Measurements from ENCODE around the gene CNIH4.

Gene CNIH4

GRCh38 chr1:224378855-224379631 lies 22.4 kb downstream of the CNIH4 start:
- TF ChIP-seq FOXA1 (IDR thresholded peaks at IDR 0.05), result no peak
- TF ChIP-seq BHLHE40 (IDR thresholded peaks at IDR 0.05; ENCODE audit: borderline replicate concordance), result no peak
- TF ChIP-seq LEF1 (IDR thresholded peaks at IDR 0.05; ENCODE audit: borderline replicate concordance), result no peak
- no peak for TF ChIP-seq SUZ12 (IDR thresholded peaks at IDR 0.05)
- TF ChIP-seq FOXM1 (IDR thresholded peaks at IDR 0.05; ENCODE audit: borderline replicate concordance), result no peak
- TF ChIP-seq FOXK2 (IDR thresholded peaks at IDR 0.05), result no peak
- no peak for TF ChIP-seq ELF4 (IDR thresholded peaks at IDR 0.05)
- TF ChIP-seq L3MBTL2 (conservative IDR thresholded peaks at IDR 0.05), result no peak
- DNase-seq (ENCODE audit: extremely low spot score), result no peak
- ChIA-PET CTCF (no interaction called here), POLR2A (no interaction called here)

- TF ChIP-seq, protein P1, sequence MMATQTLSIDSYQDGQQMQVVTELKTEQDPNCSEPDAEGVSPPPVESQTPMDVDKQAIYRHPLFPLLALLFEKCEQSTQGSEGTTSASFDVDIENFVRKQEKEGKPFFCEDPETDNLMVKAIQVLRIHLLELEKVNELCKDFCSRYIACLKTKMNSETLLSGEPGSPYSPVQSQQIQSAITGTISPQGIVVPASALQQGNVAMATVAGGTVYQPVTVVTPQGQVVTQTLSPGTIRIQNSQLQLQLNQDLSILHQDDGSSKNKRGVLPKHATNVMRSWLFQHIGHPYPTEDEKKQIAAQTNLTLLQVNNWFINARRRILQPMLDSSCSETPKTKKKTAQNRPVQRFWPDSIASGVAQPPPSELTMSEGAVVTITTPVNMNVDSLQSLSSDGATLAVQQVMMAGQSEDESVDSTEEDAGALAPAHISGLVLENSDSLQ (IDR thresholded peaks at IDR 0.05), result no peak
- TF ChIP-seq ELF4 (IDR thresholded peaks at IDR 0.05) (no peak), ARNT (IDR thresholded peaks at IDR 0.05) (no peak), LEF1 (IDR thresholded peaks at IDR 0.05; ENCODE audit: borderline replicate concordance) (no peak), TARDBP (IDR thresholded peaks at IDR 0.05) (no peak), HDGF (IDR thresholded peaks at IDR 0.05; ENCODE audit: borderline replicate concordance) (no peak), L3MBTL2 (conservative IDR thresholded peaks at IDR 0.05) (no peak), ZNF384 (IDR thresholded peaks at IDR 0.05) (no peak), BHLHE40 (IDR thresholded peaks at IDR 0.05; ENCODE audit: borderline replicate concordance) (no peak), SP1 (IDR thresholded peaks at IDR 0.05) (no peak), FOXA1 (IDR thresholded peaks at IDR 0.05) (no peak), NFRKB (IDR thresholded peaks at IDR 0.05) (no peak), FOXK2 (IDR thresholded peaks at IDR 0.05) (no peak)
- DNase-seq (ENCODE audit: extremely low spot score), result no peak
- ChIA-PET POLR2A (no interaction called here), CTCF (no interaction called here)
Measured at GRCh38 chr1:224380003-224380402, 23.3 kb downstream of the CNIH4 start.

DNA sequence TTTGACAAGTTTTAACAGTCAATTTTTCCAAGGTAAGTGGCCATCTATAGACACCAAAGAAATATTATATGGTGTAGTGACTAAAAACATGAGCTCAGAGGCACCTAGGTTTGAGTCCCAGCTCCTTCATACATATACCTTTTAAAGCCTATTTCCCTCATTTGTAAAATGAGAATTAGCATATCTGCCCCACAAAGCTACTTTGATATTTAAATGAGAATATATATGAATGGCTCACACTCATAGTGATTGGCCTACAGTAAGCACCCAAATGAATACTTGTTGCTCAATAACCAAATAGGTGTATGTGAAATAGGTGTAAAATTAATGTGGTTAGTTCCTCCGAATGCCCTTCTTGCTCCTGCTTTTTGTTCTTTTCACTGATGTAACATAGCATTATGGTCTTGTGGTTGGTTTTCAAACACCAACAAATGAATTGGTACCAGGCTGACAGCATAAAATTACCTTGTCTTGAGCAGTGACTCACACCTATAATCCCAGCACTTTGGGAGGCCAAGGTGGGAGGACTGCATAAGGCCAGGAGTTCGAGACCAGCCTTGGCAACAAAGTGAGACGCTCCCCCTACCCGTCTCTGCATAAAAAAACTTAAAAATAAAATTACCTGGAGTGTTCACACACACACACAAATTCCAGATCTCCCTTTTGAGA lies 25.3 kb downstream of the CNIH4 start:
- no peak for DNase-seq (ENCODE audit: extremely low spot score)
- TF ChIP-seq BHLHE40 (IDR thresholded peaks at IDR 0.05; ENCODE audit: borderline replicate concordance) (no peak), NFRKB (IDR thresholded peaks at IDR 0.05) (no peak)
- ChIA-PET CTCF (interaction anchor here (0.6 kb wide), 1 partner anchor 75 kb away, joined by 3 read pairs; no protein-coding TSS in a partner anchor), POLR2A (no interaction called here)

DNA sequence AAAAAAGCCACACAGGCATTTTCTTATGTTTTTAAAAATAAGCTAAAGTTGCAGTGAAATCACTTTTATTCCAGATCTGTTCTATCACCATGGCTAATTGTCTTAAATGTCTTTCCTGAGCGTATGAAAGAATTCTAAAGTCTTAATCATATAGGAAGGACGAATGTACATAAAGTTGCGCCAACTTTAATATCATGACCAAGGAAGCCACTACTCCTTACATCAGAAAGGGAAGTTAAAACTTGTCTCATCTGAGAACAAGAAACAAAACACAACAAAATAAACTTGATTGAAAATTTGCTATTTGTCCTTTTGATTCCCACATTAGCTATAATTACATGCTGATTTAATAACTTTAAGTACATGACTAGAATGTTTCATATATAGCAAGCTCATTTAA lies 26.5 kb downstream of the CNIH4 start:
- TF ChIP-seq SP1 (IDR thresholded peaks at IDR 0.05) (no peak), ARNT (IDR thresholded peaks at IDR 0.05) (no peak), FOXA1 (IDR thresholded peaks at IDR 0.05) (no peak), HDGF (IDR thresholded peaks at IDR 0.05; ENCODE audit: borderline replicate concordance) (no peak), TARDBP (IDR thresholded peaks at IDR 0.05) (no peak), L3MBTL2 (conservative IDR thresholded peaks at IDR 0.05) (no peak), BHLHE40 (IDR thresholded peaks at IDR 0.05; ENCODE audit: borderline replicate concordance) (no peak), FOXM1 (IDR thresholded peaks at IDR 0.05; ENCODE audit: borderline replicate concordance) (no peak), LEF1 (IDR thresholded peaks at IDR 0.05; ENCODE audit: borderline replicate concordance) (no peak), ZNF384 (IDR thresholded peaks at IDR 0.05) (no peak), CTBP1 (IDR thresholded peaks at IDR 0.05; ENCODE audit: borderline replicate concordance) (no peak), FOXK2 (IDR thresholded peaks at IDR 0.05) (no peak), ELF4 (IDR thresholded peaks at IDR 0.05) (no peak)
- TF ChIP-seq, protein P1 (IDR thresholded peaks at IDR 0.05), result no peak
- CTCF ChIA-PET, result no interaction called here
- POLR2A ChIA-PET, result interaction anchor here (0.6 to 1.0 kb wide), 2 partner anchors 19 to 64 kb away, joined by 3 read pairs; no protein-coding TSS in a partner anchor
- no peak for DNase-seq (ENCODE audit: extremely low spot score)

GRCh38 chr1:224387302-224387912 lies 30.7 kb downstream of the CNIH4 start:
- CTCF ChIA-PET, result no interaction called here
- POLR2A ChIA-PET, result no interaction called here
- DNase-seq (ENCODE audit: extremely low spot score), result no peak
- TF ChIP-seq ARNT (IDR thresholded peaks at IDR 0.05), result no peak
- TF ChIP-seq, protein P1 (IDR thresholded peaks at IDR 0.05), result no peak
- no peak for TF ChIP-seq TARDBP (IDR thresholded peaks at IDR 0.05)
- TF ChIP-seq FOXK2 (IDR thresholded peaks at IDR 0.05), result no peak
- TF ChIP-seq ELF4 (IDR thresholded peaks at IDR 0.05), result no peak
- no peak for TF ChIP-seq CTBP1 (IDR thresholded peaks at IDR 0.05; ENCODE audit: borderline replicate concordance)
- no peak for TF ChIP-seq BHLHE40 (IDR thresholded peaks at IDR 0.05; ENCODE audit: borderline replicate concordance)
- TF ChIP-seq LEF1 (IDR thresholded peaks at IDR 0.05; ENCODE audit: borderline replicate concordance), result no peak
- no peak for TF ChIP-seq HDGF (IDR thresholded peaks at IDR 0.05; ENCODE audit: borderline replicate concordance)
- no peak for TF ChIP-seq ZNF384 (IDR thresholded peaks at IDR 0.05)
- TF ChIP-seq L3MBTL2 (conservative IDR thresholded peaks at IDR 0.05), result no peak
- no peak for TF ChIP-seq SP1 (IDR thresholded peaks at IDR 0.05)
- TF ChIP-seq FOXM1 (IDR thresholded peaks at IDR 0.05; ENCODE audit: borderline replicate concordance), result no peak
- no peak for TF ChIP-seq NFRKB (IDR thresholded peaks at IDR 0.05)
- TF ChIP-seq FOXA1 (IDR thresholded peaks at IDR 0.05), result no peak
- no peak for TF ChIP-seq SUZ12 (IDR thresholded peaks at IDR 0.05)

All from HEK293T (cell line).